HepG2 (cell line): ENCODE measurements around the gene ARHGEF6. TPM values are rescaled to one million over a fixed set of nuclear protein-coding genes. Genes with fewer than 3 reads are reported as not detected.

ENCODE experiments used
- polyA plus RNA-seq, 8 experiments: library from polyadenylated mRNA; depleted of rRNA in 3 of 8; stranded (reverse) in 7 of 8; unstranded in 1 of 8; fragments of >200 nt; fragmentation: Illumina TruSeq in 4 of 8; extraction: Trizol in 4 of 8; gene quantifications; 2 replicates each; pipeline versions ENCODE4 v1.2.1 to v1.2.3, GENCODE V29; 2011 to 2016; ENCODE audit warnings: low read depth in 4 of 8, missing spikeins in 1 of 8, mixed read lengths in 1 of 8; ENCODE audit not compliant: insufficient read depth in 1 of 8
- total RNA-seq, 5 experiments: library from RNA; depleted of rRNA; stranded (reverse); fragments of >200 nt; fragmentation: Illumina TruSeq; extraction: Trizol; gene quantifications; 2 replicates each; pipeline ENCODE4 v1.2.3, GENCODE V29; 2016; ENCODE audit warnings: low read depth in 1 of 5
- TF ChIP-seq, protein P1 (sequence below): sonication (generic); formaldehyde crosslinking; IDR thresholded peaks from 2 replicates; pipeline ENCODE4 v1.5.1; 2020; ENCODE audit warnings: mild to moderate bottlenecking, missing genetic modification reagents, borderline replicate concordance
- TF ChIP-seq, protein P2 (sequence below): sonication (generic); formaldehyde crosslinking; IDR thresholded peaks from one replicate; pipeline ENCODE4 v1.5.1; 2020; ENCODE audit warnings: mild to moderate bottlenecking, missing genetic modification reagents; ENCODE audit errors: not compliant biosample characterization

Gene ARHGEF6
- total and polyA plus RNA-seq, 2 of the 13 experiments (the other 11 are each of a cell fraction or from before 2014, with no cell fraction given), result 0.03 TPM; not detected in 1

DNA sequence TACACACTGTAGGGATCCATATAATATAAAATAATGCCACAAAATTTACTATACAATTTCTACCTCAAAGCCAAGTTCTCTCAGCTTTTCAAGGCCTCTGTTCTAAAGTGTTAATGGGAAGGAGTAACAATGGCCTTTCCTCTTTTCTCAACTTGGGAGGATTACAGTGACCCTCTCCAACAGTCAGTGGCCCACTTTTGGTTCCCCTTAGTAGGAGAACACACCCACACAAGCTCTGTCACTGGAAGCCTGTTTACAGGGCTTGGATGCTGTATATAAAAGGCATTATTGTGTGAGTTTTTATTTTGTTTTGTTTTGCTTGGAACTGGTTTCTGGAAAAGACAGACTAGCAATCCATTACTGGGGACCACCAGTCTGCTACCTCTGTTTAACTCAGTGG lies 1.8 kb downstream of the ARHGEF6 start (continued):
- TF ChIP-seq, protein P1, sequence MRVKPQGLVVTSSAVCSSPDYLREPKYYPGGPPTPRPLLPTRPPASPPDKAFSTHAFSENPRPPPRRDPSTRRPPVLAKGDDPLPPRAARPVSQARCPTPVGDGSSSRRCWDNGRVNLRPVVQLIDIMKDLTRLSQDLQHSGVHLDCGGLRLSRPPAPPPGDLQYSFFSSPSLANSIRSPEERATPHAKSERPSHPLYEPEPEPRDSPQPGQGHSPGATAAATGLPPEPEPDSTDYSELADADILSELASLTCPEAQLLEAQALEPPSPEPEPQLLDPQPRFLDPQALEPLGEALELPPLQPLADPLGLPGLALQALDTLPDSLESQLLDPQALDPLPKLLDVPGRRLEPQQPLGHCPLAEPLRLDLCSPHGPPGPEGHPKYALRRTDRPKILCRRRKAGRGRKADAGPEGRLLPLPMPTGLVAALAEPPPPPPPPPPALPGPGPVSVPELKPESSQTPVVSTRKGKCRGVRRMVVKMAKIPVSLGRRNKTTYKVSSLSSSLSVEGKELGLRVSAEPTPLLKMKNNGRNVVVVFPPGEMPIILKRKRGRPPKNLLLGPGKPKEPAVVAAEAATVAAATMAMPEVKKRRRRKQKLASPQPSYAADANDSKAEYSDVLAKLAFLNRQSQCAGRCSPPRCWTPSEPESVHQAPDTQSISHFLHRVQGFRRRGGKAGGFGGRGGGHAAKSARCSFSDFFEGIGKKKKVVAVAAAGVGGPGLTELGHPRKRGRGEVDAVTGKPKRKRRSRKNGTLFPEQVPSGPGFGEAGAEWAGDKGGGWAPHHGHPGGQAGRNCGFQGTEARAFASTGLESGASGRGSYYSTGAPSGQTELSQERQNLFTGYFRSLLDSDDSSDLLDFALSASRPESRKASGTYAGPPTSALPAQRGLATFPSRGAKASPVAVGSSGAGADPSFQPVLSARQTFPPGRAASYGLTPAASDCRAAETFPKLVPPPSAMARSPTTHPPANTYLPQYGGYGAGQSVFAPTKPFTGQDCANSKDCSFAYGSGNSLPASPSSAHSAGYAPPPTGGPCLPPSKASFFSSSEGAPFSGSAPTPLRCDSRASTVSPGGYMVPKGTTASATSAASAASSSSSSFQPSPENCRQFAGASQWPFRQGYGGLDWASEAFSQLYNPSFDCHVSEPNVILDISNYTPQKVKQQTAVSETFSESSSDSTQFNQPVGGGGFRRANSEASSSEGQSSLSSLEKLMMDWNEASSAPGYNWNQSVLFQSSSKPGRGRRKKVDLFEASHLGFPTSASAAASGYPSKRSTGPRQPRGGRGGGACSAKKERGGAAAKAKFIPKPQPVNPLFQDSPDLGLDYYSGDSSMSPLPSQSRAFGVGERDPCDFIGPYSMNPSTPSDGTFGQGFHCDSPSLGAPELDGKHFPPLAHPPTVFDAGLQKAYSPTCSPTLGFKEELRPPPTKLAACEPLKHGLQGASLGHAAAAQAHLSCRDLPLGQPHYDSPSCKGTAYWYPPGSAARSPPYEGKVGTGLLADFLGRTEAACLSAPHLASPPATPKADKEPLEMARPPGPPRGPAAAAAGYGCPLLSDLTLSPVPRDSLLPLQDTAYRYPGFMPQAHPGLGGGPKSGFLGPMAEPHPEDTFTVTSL (CRISPR knock-in tag), result no peak
- TF ChIP-seq, protein P2, sequence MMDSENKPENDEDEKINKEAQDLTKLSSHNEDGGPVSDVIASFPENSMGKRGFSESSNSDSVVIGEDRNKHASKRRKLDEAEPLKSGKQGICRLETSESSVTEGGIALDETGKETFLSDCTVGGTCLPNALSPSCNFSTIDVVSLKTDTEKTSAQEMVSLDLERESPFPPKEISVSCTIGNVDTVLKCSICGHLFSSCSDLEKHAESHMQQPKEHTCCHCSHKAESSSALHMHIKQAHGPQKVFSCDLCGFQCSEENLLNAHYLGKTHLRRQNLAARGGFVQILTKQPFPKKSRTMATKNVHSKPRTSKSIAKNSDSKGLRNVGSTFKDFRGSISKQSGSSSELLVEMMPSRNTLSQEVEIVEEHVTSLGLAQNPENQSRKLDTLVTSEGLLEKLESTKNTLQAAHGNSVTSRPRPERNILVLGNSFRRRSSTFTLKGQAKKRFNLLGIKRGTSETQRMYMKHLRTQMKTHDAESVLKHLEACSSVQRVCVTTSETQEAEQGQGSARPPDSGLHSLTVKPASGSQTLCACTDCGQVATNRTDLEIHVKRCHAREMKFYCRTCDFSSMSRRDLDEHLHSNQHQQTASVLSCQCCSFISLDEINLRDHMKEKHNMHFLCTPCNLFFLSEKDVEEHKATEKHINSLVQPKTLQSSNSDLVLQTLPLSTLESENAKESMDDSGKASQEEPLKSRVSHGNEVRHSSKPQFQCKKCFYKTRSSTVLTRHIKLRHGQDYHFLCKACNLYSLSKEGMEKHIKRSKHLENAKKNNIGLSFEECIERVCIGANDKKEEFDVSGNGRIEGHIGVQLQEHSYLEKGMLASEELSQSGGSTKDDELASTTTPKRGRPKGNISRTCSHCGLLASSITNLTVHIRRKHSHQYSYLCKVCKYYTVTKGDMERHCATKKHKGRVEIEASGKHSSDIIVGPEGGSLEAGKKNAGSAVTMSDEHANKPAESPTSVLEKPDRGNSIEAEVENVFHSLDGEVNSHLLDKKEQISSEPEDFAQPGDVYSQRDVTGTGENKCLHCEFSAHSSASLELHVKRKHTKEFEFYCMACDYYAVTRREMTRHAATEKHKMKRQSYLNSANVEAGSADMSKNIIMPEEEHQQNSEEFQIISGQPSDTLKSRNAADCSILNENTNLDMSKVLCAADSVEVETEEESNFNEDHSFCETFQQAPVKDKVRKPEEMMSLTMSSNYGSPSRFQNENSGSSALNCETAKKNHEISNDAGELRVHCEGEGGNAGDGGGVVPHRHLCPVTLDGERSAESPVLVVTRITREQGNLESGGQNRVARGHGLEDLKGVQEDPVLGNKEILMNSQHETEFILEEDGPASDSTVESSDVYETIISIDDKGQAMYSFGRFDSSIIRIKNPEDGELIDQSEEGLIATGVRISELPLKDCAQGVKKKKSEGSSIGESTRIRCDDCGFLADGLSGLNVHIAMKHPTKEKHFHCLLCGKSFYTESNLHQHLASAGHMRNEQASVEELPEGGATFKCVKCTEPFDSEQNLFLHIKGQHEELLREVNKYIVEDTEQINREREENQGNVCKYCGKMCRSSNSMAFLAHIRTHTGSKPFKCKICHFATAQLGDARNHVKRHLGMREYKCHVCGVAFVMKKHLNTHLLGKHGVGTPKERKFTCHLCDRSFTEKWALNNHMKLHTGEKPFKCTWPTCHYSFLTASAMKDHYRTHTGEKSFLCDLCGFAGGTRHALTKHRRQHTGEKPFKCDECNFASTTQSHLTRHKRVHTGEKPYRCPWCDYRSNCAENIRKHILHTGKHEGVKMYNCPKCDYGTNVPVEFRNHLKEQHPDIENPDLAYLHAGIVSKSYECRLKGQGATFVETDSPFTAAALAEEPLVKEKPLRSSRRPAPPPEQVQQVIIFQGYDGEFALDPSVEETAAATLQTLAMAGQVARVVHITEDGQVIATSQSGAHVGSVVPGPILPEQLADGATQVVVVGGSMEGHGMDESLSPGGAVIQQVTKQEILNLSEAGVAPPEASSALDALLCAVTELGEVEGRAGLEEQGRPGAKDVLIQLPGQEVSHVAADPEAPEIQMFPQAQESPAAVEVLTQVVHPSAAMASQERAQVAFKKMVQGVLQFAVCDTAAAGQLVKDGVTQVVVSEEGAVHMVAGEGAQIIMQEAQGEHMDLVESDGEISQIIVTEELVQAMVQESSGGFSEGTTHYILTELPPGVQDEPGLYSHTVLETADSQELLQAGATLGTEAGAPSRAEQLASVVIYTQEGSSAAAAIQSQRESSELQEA, result no peak
